Stimulated activated CD8-positive, alpha-beta memory T cell treated with anti-CD3 and anti-CD28 coated beads, Interleukin-4, amount 100 ng/mL, for 4 hours (primary cell): Measurements from ENCODE around the gene CYTH3.
"Not testable (repeated sequence)": the region's sequence is repeated elsewhere in the genome, so short reads cannot be mapped to it uniquely, and the experiment has no call there.

ENCODE experiments used
- DNase-seq, 2 donors: peaks; one replicate each; pipeline ENCODE4 v3.0.0-alpha.2; 2020; ENCODE audit warnings: low read depth in 2 of 2, low spot score in 1 of 2

CYTH3 gene

GRCh38 chr7:6232534-6232933, 39.9 kb downstream of the CYTH3 start:
- no peak for DNase-seq

- no peak for DNase-seq
Observed at GRCh38 chr7:6232116-6232515, 40.3 kb downstream of the CYTH3 start.

- no peak for DNase-seq
Observed at GRCh38 chr7:6231184-6231583, 41.2 kb downstream of the CYTH3 start.

- DNase-seq, result not testable (repeated sequence)
Observed at GRCh38 chr7:6229284-6229683, 43.1 kb downstream of the CYTH3 start.

GRCh38 chr7:6228361-6229229, 43.8 kb downstream of the CYTH3 start:
- no peak for DNase-seq

- DNase-seq, result no peak
Observed at GRCh38 chr7:6227294-6227846, 45.1 kb downstream of the CYTH3 start.

GRCh38 chr7:6226194-6226799, 46.1 kb downstream of the CYTH3 start:
- DNase-seq, result no peak

GRCh38 chr7:6223411-6223810, 49.0 kb downstream of the CYTH3 start:
- DNase-seq, result not testable (repeated sequence)

GRCh38 chr7:6223010-6223409, 49.4 kb downstream of the CYTH3 start:
- DNase-seq, result not testable (repeated sequence)

- DNase-seq, result no peak
Observed at GRCh38 chr7:6221340-6222319, 50.8 kb downstream of the CYTH3 start.

GRCh38 chr7:6218329-6218728, 54.1 kb downstream of the CYTH3 start:
- no peak for DNase-seq

- DNase-seq, result no peak
Observed at GRCh38 chr7:6212008-6212407, 60.4 kb downstream of the CYTH3 start.

- no peak for DNase-seq
Observed at GRCh38 chr7:6210621-6211372, 61.6 kb downstream of the CYTH3 start.

GRCh38 chr7:6209340-6209739, 63.1 kb downstream of the CYTH3 start:
- DNase-seq, result no peak

- no peak for DNase-seq
Observed at GRCh38 chr7:6208573-6209328, 63.7 kb downstream of the CYTH3 start.

- DNase-seq, result no peak
Observed at GRCh38 chr7:6205971-6206660, 66.3 kb downstream of the CYTH3 start.

- DNase-seq, result no peak
Observed at GRCh38 chr7:6203381-6203780, 69.0 kb downstream of the CYTH3 start.

- DNase-seq, result no peak
Observed at GRCh38 chr7:6202117-6202516, 70.3 kb downstream of the CYTH3 start.

- no peak for DNase-seq
Observed at GRCh38 chr7:6200971-6201370, 71.5 kb downstream of the CYTH3 start.
